ENCODE data around the gene ORC4. TPM values are rescaled to one million over a fixed set of nuclear protein-coding genes. Genes with fewer than 3 reads are reported as not detected.

ORC4 gene
- polyA plus RNA-seq, result 42.7 TPM

DNA sequence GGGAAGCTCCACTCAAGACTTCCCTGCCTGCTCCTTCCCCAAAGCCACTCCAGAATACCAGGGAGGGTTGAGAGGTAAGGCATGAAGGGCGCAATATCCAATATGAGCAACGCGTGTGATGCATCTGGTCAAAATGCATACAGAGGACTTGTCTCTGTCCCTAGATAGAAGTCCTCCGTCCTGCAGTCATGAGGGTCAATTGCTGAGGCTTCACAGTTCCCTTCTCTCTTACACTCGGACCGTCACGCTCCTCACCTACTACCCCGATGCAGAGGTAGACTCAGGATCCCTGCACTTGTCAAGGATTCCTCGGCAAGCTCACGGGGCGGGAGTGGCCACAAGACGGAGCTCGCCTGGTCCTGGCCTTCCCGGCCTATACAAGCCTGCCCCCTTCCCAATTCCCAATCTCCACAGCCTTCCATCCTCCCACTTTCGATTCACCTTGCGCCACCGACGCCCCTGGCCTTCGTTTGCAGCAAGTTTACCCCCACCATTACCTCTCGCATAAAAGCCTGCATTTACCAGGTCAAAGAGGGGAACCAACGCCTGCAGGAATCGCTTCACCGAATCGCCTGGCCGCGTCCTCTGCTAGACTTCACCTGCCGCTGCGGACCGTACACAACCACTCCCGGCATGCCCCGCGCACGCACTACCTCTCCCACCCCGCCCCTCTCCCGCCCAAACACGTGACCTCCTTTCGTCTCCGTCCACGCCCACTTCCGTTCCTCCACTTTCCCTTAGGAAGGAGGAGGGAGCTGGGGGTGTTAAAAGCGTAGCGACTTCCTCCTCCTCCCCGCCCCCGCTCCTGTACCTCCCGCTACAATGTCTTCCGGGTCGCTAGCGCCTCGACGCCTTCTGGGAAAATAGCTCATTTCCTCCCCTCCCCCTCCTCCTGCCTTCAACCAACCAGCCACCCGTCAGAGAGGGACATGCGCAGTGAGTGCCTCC lies at the start of gene ORC4:
ORC4 (minus strand) TSS at position 627 of the 948 bp plus-strand sequence. CDS start 44,779 bp downstream, outside the sequence.
- H3K9me3 Mint-ChIP-seq, result no peaks in the 10 kb centered on the region
- H3K36me3 Mint-ChIP-seq, result peaks cover 6% of the 10 kb centered on the region
- H3K4me3 Mint-ChIP-seq, result peak within 1 kb of the TSS; percentile 91 to 99 (median 98)
- peaks cover 31 to 54% (median 33%) of the 10 kb centered on the region in 3 donors for H3K4me1 Mint-ChIP-seq
- H3K27me3 Mint-ChIP-seq, result no peaks in the 10 kb centered on the region
- peak within 1 kb of the TSS; percentile 72 to 98 (median 96) for H3K27ac Mint-ChIP-seq

DNA sequence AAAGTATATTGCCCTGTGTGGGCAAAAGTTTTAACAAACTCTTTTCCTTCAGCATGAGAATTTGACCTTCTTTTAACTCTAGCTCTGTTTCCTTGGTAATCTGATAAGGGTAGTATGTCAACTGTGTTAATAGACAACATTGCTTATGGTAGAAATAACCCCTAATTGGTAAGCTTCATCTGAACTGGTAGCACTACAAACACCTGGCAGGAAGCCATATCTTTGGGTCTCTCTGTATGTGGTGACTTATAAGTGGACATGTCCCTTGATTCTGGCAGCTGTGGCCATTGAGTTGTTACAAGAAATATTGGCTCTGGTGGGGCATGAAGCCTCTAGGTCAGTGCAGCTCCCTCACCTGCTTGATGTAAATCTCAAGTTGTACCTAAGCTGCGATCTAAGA lies 47.3 kb upstream of the ORC4 start:
- Mint-ChIP-seq H3K9me3 (no peaks in the 10 kb centered on the region), H3K36me3 (no peaks in the 10 kb centered on the region), H3K27ac (no peak overlapping the region), H3K4me1 (peaks cover 0 to 5% (median 1%) of the 10 kb centered on the region in 3 donors), H3K4me3 (no peak overlapping the region), H3K27me3 (no peaks in the 10 kb centered on the region)

DNA sequence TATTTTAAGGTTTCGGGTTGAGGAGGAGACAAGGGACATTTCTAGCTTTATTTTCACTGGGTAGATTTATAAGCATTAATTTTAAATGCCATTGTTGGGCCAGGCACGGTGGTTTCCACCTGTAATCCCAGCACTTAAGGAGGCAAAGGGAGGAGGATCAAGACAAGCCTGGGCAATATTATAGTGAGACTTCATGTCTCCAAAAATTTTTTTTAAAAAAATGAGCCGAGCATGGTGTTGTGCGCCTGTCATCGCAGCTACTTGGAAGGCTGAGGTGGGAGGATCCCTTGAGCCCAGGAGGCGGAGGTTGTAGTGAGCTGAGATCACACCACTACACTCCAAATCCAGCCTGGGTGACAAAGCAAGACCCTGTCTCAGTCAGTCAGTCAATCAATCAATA lies 45.4 kb upstream of the ORC4 start:
- Mint-ChIP-seq H3K4me1 (peaks cover 0 to 5% (median 1%) of the 10 kb centered on the region in 3 donors), H3K27me3 (no peaks in the 10 kb centered on the region), H3K36me3 (no peaks in the 10 kb centered on the region), H3K4me3 (no peak overlapping the region), H3K27ac (no peak overlapping the region), H3K9me3 (no peaks in the 10 kb centered on the region)

DNA sequence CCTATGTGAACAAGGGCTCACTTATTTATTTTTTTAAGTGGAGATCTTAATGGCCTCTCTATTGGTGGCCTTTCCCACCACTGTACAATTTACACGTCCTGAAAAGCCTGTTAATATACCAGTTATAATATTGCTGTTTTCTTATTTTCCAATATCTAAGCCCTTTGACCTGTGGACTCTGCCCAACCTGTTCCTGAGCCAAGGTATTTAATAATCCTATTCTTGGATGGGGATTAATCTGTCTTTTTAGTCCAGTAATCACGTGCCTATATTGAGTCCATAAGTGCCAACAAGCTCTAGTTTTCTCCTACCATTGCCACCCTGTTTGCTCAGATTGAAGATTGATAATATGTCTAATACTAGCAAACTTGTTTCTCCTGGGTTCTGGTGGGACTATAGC lies 43.1 kb upstream of the ORC4 start:
- Mint-ChIP-seq H3K4me3 (no peak overlapping the region), H3K4me1 (peaks cover 0 to 5% (median 1%) of the 10 kb centered on the region in 3 donors), H3K27ac (no peak overlapping the region), H3K36me3 (peaks cover 2% of the 10 kb centered on the region), H3K27me3 (no peaks in the 10 kb centered on the region), H3K9me3 (no peaks in the 10 kb centered on the region)

DNA sequence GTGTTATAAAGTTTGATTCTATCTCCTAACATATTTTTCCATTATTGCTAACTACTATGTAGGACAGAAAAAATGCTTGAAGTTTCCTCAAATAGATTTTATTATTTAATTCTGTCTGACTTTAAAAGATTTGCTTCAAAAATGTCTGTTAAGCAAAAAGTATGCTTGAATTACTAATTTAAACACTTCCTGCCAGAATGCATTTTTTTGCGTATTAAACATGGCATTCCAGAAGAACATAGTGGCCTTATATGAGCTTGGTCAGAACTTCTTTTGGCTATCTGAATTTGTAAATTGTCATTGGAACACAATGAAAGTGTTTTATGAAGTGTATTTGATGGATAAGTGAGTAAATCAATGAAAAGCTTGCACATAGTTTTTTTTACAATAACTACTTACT lies 38.1 kb upstream of the ORC4 start:
- no peaks in the 10 kb centered on the region for H3K4me1 Mint-ChIP-seq
- H3K4me3 Mint-ChIP-seq, result no peak overlapping the region
- H3K27ac Mint-ChIP-seq, result no peak overlapping the region
- no peaks in the 10 kb centered on the region for H3K9me3 Mint-ChIP-seq
- H3K27me3 Mint-ChIP-seq, result no peaks in the 10 kb centered on the region
- peaks cover 8% of the 10 kb centered on the region for H3K36me3 Mint-ChIP-seq

DNA sequence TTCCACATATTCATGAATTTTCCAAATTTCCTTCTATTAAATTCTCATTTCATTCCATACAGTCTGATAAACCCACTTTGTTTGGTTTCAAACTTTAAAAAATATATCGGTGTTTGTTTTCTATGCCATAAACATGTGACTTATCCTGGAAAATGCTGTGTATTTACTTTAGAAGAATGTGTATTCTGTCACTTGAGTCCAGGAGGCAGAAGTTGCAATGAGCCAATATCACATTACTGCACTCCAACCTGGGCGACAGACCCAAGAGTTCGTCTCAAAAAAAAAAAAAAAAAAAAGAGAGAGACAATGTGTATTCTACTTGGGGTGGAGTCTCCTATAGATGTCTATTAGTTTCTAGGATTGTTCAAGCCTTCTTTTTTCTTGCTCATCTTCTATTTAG lies 32.1 kb upstream of the ORC4 start:
- Mint-ChIP-seq H3K4me1 (peaks cover 17 to 31% (median 23%) of the 10 kb centered on the region in 3 donors), H3K9me3 (peaks cover 2 to 6% (median 2%) of the 10 kb centered on the region in 3 donors), H3K36me3 (peaks cover 8% of the 10 kb centered on the region), H3K27ac (no peak overlapping the region), H3K4me3 (no peak overlapping the region), H3K27me3 (no peaks in the 10 kb centered on the region)

DNA sequence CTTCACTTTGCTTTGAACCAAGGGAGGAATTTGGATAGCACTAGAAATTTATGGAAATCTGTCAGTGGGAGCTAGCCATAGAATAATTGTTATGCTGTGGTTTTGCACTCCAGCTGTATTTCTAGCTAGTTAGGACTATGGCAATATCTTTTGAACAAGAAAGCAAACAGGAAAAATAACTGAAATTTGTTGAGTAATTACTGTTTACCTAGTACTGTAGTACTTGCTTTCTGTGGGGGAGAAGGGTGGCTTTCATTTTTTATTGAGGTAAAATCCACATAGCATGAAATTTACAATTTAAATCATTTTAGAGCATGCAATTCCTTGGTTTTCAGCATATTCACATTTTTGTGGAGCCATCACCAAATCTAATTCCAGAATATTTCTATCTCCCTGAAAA lies 28.7 kb upstream of the ORC4 start:
- Mint-ChIP-seq H3K27ac (no peak overlapping the region), H3K27me3 (no peaks in the 10 kb centered on the region), H3K9me3 (peaks cover 2 to 6% (median 2%) of the 10 kb centered on the region in 3 donors), H3K4me3 (no peak overlapping the region), H3K4me1 (peaks cover 23 to 42% (median 42%) of the 10 kb centered on the region in 3 donors), H3K36me3 (peaks cover 2% of the 10 kb centered on the region)

DNA sequence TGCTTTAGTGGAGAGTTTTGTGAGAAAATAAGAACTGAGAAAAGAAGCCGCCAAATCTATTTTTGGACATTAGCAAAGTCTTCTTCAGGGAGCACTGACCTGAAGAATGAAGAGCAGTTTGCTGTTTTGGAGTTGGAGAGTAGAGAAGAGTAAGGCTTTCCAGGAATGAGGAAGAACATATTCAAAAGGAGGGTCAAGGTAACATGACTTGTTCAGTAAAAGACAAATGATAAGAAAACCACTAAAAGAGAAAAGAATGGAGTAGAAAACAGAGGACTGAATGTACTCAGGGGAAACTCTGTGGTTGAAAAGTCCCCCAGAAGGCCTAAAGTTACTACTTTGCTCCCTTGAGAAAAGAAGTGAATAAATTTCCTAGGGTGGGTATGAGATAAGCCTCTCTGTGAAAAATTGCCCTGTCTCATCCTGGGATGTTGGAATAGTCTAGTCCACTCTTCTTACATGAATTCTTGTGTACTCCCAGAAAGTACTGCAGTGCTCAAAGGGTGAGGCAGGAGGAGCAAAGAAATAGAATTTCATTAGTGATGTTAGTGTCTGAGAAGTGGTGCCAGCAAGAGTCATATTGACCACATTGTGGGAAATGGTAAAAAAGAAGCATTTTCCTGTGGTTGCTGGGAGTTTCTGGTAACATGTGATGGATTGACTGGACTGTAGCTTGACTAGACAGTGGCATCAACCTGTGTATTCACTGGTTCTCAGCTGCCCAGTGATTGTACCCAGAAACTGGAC lies 28.1 kb upstream of the ORC4 start:
- Mint-ChIP-seq H3K4me1 (peaks cover 23 to 42% (median 42%) of the 10 kb centered on the region in 3 donors), H3K27ac (peak overlapping the region in 1 of 3 donors; percentile 71), H3K4me3 (peak overlapping the region in 3 of 4 donors; percentile 49 to 81 (median 67)), H3K27me3 (no peaks in the 10 kb centered on the region), H3K9me3 (peaks cover 2 to 6% (median 2%) of the 10 kb centered on the region in 3 donors), H3K36me3 (peaks cover 2% of the 10 kb centered on the region)

DNA sequence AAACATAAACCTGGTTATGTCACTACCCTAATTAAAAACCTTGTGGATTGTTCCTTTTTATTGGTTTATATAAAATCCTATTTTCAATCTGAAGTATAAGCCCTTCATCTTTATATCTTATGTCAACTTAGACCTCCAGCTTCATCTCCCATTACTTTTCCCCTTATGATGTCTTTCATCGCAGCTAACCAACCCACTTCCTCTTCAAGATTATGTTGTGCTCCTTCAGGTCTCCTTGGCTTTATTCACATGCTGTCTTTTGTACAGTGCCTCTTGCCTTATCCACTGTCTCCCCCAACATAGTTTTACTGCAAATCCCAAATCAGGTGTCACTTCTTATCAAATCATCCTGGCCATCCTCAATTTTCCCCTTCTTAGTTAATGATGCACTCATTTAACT lies 26.3 kb upstream of the ORC4 start:
- no peaks in the 10 kb centered on the region for H3K9me3 Mint-ChIP-seq
- peaks cover 30 to 53% (median 43%) of the 10 kb centered on the region in 3 donors for H3K4me1 Mint-ChIP-seq
- H3K27me3 Mint-ChIP-seq, result no peaks in the 10 kb centered on the region
- peak overlapping the region in 1 of 3 donors; percentile 0 for H3K27ac Mint-ChIP-seq
- no peak overlapping the region for H3K4me3 Mint-ChIP-seq
- H3K36me3 Mint-ChIP-seq, result no peaks in the 10 kb centered on the region

DNA sequence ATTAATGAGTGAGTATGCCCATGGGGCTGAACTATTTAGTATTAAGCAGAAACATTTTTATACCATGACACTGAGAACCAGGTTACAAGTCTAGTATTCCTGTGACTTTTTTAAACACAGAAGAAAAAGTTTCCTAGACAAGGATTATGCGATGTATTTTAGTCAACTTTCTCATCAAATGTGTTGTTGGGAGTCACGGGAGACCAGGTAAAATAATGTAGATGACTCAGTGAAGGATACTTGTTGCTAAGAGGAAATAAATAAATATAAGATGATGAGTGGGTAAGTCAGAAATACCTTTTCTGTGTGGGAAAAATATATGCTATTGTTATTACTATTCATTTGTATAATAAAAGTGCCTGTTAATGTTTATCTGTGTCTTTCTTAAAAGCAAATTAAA lies 23.8 kb upstream of the ORC4 start:
- Mint-ChIP-seq H3K27me3 (no peaks in the 10 kb centered on the region), H3K4me3 (no peak overlapping the region), H3K4me1 (peaks cover 31 to 53% (median 36%) of the 10 kb centered on the region in 3 donors), H3K27ac (no peak overlapping the region), H3K9me3 (no peaks in the 10 kb centered on the region), H3K36me3 (peaks cover 4% of the 10 kb centered on the region)

DNA sequence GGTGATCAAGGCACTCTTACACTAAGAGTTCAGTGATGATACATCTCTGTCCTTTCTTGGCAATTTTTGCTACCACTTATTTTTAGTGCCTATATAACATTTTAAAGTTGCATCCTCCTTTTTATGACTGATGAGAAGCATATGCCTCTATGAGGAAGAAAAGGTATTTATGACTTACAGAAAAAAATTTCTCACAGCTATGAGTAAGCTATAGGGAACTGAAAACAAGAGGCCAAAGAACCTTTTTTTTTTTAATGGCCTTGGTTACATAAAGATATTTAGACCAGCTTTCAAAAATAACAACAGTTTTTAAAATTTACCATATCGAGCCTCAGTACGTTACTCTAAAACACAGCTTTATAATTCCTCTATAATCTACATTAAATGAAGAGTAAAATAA lies 21.7 kb upstream of the ORC4 start:
- H3K36me3 Mint-ChIP-seq, result peaks cover 4% of the 10 kb centered on the region
- no peaks in the 10 kb centered on the region for H3K27me3 Mint-ChIP-seq
- H3K4me1 Mint-ChIP-seq, result peaks cover 16 to 33% (median 18%) of the 10 kb centered on the region in 3 donors
- peak overlapping the region in 1 of 3 donors; percentile 7 for H3K27ac Mint-ChIP-seq
- H3K9me3 Mint-ChIP-seq, result no peaks in the 10 kb centered on the region
- peak overlapping the region in 1 of 4 donors; percentile 65 for H3K4me3 Mint-ChIP-seq

DNA sequence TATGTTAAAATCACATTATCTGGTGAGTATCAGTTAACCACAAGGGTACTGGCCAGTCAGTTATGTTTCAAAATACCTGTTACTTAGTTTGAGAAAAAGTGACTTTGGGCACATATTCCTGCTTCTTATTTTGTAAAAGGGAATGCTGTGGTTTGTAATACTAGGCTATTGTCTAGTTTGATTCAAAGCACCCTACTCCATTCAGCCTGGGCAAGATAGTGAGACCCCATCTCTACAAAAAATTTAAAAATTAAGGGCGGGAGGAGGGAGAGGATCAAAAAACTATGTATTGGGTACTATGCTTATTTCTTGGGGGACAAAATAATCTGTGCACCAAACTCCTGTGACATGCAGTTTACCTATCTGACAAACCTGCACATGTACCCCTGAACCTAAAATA lies 19.2 kb upstream of the ORC4 start:
- Mint-ChIP-seq H3K4me3 (no peak overlapping the region), H3K4me1 (peaks cover 10 to 19% (median 14%) of the 10 kb centered on the region in 3 donors), H3K27ac (no peak overlapping the region), H3K27me3 (no peaks in the 10 kb centered on the region), H3K9me3 (no peaks in the 10 kb centered on the region), H3K36me3 (peaks cover 4% of the 10 kb centered on the region)

DNA sequence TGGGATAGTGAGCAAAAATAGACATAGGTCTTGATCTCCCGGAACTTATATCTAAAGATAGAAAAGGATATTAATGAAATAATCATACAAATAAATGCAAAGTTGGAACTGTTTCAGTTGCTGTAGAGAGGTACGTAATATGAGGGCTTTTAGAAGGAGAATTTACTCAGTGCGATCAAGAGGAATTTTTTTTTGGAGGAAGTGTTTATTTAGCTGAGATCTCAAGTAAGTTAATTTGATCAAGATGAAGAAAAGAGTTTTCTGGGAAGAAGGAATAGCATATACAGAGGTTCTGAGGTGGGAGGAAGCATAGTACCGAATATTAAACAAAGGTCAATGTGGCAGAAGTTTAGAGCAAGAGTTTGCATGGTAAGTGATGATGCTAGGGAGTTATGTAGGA lies 11.7 kb upstream of the ORC4 start:
- Mint-ChIP-seq H3K4me1 (peaks cover 0 to 2% (median 2%) of the 10 kb centered on the region in 3 donors), H3K9me3 (no peaks in the 10 kb centered on the region), H3K27me3 (no peaks in the 10 kb centered on the region), H3K4me3 (no peak overlapping the region), H3K36me3 (peaks cover 5% of the 10 kb centered on the region), H3K27ac (no peak overlapping the region)

DNA sequence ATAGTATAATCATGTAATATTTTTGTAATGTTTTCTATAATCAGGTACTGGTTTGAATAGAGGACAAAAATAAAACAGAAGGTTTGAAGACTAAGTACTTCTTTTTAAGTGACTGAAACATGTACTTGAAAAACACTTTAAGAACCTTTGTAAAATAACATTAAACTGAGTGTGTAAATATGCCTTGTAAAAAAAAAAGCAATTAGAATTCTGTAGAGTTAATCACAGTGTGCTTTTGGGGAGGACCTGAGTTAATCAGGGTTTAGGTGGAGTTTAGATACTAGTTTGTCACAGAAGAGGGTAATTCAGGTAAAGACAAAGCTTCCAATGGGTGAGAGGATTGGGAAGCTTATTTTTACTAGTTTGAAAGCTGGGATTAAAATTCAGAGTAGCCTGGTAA lies 10.6 kb upstream of the ORC4 start:
- H3K36me3 Mint-ChIP-seq, result peaks cover 5% of the 10 kb centered on the region
- no peaks in the 10 kb centered on the region for H3K27me3 Mint-ChIP-seq
- H3K4me3 Mint-ChIP-seq, result no peak overlapping the region
- H3K9me3 Mint-ChIP-seq, result no peaks in the 10 kb centered on the region
- H3K27ac Mint-ChIP-seq, result peak overlapping the region in 1 of 3 donors; percentile 53
- peaks cover 0 to 2% (median 2%) of the 10 kb centered on the region in 3 donors for H3K4me1 Mint-ChIP-seq

DNA sequence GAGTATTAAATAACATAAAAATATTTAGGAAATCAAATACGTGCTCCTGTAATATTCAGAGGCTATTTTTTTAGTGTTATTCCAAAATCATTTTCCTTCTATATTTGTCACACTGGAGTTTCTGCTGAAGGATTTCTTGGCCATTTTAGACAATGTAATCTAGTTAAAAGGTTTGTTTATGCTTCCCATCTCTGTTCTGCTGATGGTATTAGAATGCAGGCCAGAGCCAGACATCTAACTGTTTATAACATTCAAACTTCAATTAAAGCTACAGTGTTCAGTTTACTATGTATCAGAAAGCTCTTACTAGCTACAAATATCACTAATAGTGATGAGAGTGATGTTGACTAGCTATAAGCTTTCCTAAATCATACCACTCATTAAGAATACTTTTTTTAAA lies 8.2 kb upstream of the ORC4 start:
- H3K27me3 Mint-ChIP-seq, result no peaks in the 10 kb centered on the region

More for the DNA sequence above, 8.2 kb upstream of the ORC4 start:
- Mint-ChIP-seq H3K4me1 (peaks cover 5 to 8% (median 6%) of the 10 kb centered on the region in 3 donors), H3K36me3 (peaks cover 2% of the 10 kb centered on the region), H3K27ac (no peak overlapping the region), H3K9me3 (no peaks in the 10 kb centered on the region), H3K4me3 (no peak overlapping the region)

All from IgD-negative memory B cell (primary cell).